Medulla oblongata (tissue), 1 donor: ENCODE measurements around the gene UQCRC1.
"Not testable (repeated sequence)": the region's sequence is repeated elsewhere in the genome, so short reads cannot be mapped to it uniquely, and the experiment has no call there.

Source experiments
- DNase-seq: peaks from one replicate; pipeline ENCODE4 v3.0.0-alpha.2; 2015; ENCODE audit errors: extremely low spot score

UQCRC1 gene

GRCh38 chr3:48555231-48555948 is 54.1 kb downstream of the UQCRC1 start:
- DNase-seq: no peak

GRCh38 chr3:48553886-48554845 is 55.3 kb downstream of the UQCRC1 start:
- DNase-seq: no peak

GRCh38 chr3:48553361-48553760 is 56.1 kb downstream of the UQCRC1 start:
- DNase-seq: no peak

- DNase-seq: no peak
Measured at GRCh38 chr3:48552111-48552951, 57.1 kb downstream of the UQCRC1 start.

- not testable (repeated sequence) for DNase-seq
Measured at GRCh38 chr3:48551651-48552050, 57.8 kb downstream of the UQCRC1 start.
